ENCODE measurements around the gene PLPP6. TPM values are rescaled to one million over a fixed set of nuclear protein-coding genes. Genes with fewer than 3 reads are reported as not detected.
A peak's percentile ranks its signal among the peaks of the same experiment; 100 is the strongest.

PLPP6 gene
- total and polyA plus RNA-seq, 3 experiments from 2014 or later = 3.7 to 6.3 (median 5.5) TPM

DNA sequence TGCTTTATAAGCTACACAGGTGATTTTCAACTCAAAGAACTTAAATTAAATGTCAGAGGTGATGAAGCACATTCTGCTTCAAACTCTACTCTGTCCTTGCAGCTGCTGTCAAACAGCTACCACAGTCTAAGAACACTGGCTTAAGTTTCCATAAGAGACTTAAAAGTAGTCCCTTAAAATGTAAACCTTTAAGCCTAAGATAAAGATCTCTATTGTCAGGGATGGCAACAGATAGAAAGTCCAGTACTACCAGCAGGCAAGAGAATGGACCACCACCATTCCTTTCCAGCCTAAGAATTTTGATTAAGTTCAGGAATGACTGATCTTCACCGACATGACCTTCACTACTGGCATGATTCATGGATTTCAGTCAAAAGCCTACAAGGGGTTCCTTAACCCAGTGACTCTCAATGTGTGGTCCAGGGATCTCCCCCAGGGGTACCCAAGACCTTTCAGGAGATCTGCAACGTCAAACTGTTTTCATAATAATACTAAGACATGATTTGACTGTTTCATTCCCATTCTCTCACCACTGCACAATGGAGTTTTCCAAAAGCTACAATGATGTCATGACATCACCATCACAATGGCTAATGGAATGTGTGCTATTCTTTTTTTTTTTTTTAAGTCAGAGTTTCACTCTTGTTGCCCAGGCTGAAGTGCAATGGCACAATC, 41.1 kb upstream of the PLPP6 start:
- H3K27ac ChIP-seq (ENCODE audit: low read depth, low read length) = no peak overlapping the region

DNA sequence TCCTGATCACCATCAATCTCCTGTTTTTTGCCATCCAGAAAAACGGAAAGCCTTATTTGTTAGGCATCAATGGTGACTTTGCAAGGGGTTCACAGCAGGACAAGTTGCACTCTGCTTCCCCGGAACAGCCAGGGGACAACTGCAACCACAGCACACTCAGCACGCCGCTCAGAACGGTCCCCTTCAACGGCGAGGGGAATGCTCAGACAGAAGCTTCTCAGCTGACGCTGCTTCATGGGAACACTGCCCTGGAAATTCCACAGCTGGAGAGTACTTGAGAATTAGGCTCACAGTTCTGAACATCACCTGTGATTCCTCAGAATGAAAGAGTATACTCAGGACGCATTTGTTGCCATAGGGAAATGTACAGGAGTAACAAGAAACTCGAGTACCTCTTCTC, 40.1 kb upstream of the PLPP6 start:
- H3K27ac Mint-ChIP-seq = peak overlapping the region in 1 of 8 donors; percentile 9
- Histone ChIP-seq H3K36me3 (ENCODE audit: insufficient read depth, low read length) (no peaks in the 10 kb centered on the region), H3K4me1 (ENCODE audit: insufficient read depth, low read length) (peaks cover 13% of the 10 kb centered on the region), H3K27me3 (ENCODE audit: insufficient read depth, low read length, poor library complexity, severe bottlenecking) (peaks cover 5% of the 10 kb centered on the region), H3K27ac (ENCODE audit: low read depth, low read length) (no peak overlapping the region), H3K4me3 (ENCODE audit: low read length) (no peak overlapping the region), H3K9me3 (ENCODE audit: low read length) (no peaks in the 10 kb centered on the region)
- no peak overlapping the region for H3K4me3 Mint-ChIP-seq
- no peaks in the 10 kb centered on the region for H3K9me3 Mint-ChIP-seq
- H3K36me3 Mint-ChIP-seq = peaks cover 0 to 3% (median 0%) of the 10 kb centered on the region in 3 donors
- no peak for DNase-seq
- ChIA-PET POLR2A (no interaction called here), CTCF (interaction anchor here (1.4 kb wide), 1 partner anchor 21 kb away, joined by 3 read pairs; no protein-coding TSS in a partner anchor)
- no peaks in the 10 kb centered on the region for H3K27me3 Mint-ChIP-seq
- peaks cover 19 to 28% (median 27%) of the 10 kb centered on the region in 3 donors for H3K4me1 Mint-ChIP-seq

More for the DNA sequence above, 41.1 kb upstream of the PLPP6 start:
- POLR2A ChIA-PET = no interaction called here
- Mint-ChIP-seq H3K4me1 (peaks cover 19 to 28% (median 27%) of the 10 kb centered on the region in 3 donors), H3K9me3 (no peaks in the 10 kb centered on the region), H3K27me3 (no peaks in the 10 kb centered on the region), H3K4me3 (peak overlapping the region in 1 of 7 donors; percentile 60), H3K36me3 (peaks cover 0 to 3% (median 0%) of the 10 kb centered on the region in 3 donors), H3K27ac (peak overlapping the region in 1 of 8 donors; percentile 76)
- peaks cover 5% of the 10 kb centered on the region for H3K27me3 ChIP-seq (ENCODE audit: insufficient read depth, low read length, poor library complexity, severe bottlenecking)
- no peak for DNase-seq
- H3K4me1 ChIP-seq (ENCODE audit: insufficient read depth, low read length) = peaks cover 13% of the 10 kb centered on the region
- H3K9me3 ChIP-seq (ENCODE audit: low read length) = no peaks in the 10 kb centered on the region
- H3K36me3 ChIP-seq (ENCODE audit: insufficient read depth, low read length) = no peaks in the 10 kb centered on the region
- H3K4me3 ChIP-seq (ENCODE audit: low read length) = no peak overlapping the region
- CTCF ChIA-PET = no interaction called here

DNA sequence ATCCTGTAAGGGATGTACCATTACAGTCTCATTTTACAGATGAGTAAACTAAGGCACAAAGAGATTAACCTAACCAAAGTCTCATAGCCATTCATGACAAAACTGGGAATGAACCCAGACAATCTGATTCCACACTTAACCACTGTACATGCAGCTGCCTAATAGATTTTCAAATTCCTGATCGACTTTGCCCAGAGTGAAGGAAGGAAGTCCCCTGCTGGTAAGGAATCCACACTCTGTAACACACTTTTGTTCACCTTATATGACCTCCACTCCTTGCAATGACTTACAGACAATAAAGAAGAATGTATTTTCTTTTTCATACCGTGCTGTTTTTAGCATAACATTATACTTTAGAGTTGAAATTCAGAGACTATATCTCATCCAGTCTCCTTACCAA, 31.3 kb upstream of the PLPP6 start:
- Histone ChIP-seq H3K27ac (ENCODE audit: low read depth, low read length) (no peak overlapping the region), H3K36me3 (ENCODE audit: insufficient read depth, low read length) (no peaks in the 10 kb centered on the region), H3K4me1 (ENCODE audit: insufficient read depth, low read length) (no peaks in the 10 kb centered on the region), H3K4me3 (ENCODE audit: low read length) (no peak overlapping the region), H3K9me3 (ENCODE audit: low read length) (no peaks in the 10 kb centered on the region), H3K27me3 (ENCODE audit: insufficient read depth, low read length, poor library complexity, severe bottlenecking) (no peaks in the 10 kb centered on the region)
- Mint-ChIP-seq H3K27ac (peak overlapping the region in 1 of 8 donors; percentile 34), H3K27me3 (no peaks in the 10 kb centered on the region), H3K36me3 (peaks cover 0 to 6% (median 3%) of the 10 kb centered on the region in 3 donors), H3K9me3 (no peaks in the 10 kb centered on the region), H3K4me3 (no peak overlapping the region), H3K4me1 (peaks cover 4 to 7% (median 6%) of the 10 kb centered on the region in 3 donors)
- DNase-seq = no peak
- ChIA-PET CTCF (no interaction called here), POLR2A (no interaction called here)

DNA sequence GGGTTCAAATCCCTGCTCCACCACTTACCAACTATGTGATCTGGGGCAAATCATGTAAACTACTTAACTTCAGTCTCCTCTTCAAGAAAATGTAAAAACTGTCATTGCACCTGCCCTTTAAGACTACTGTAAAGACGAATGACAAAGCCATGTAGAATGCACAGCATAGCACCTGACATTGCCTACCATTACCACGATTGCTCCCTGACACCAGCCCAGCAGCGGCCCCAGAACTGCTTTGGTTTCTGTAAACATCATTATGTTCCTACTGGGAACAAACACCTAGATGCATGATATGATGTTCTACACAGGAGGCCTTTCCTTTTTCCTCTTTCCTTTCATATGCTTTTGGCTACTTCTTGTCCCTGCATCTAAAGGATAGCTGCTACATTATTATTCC, 23.1 kb upstream of the PLPP6 start:
- Mint-ChIP-seq H3K4me3 (no peak overlapping the region), H3K27ac (peak overlapping the region in 2 of 8 donors; percentile 5 to 47), H3K27me3 (peaks cover 1 to 3% of the 10 kb centered on the region in 2 donors), H3K4me1 (peaks cover 5 to 16% (median 8%) of the 10 kb centered on the region in 3 donors), H3K9me3 (no peaks in the 10 kb centered on the region), H3K36me3 (peaks cover 0 to 6% (median 5%) of the 10 kb centered on the region in 3 donors)
- no peaks in the 10 kb centered on the region for H3K4me1 ChIP-seq (ENCODE audit: insufficient read depth, low read length)
- H3K27ac ChIP-seq (ENCODE audit: low read depth, low read length) = no peak overlapping the region
- H3K27me3 ChIP-seq (ENCODE audit: insufficient read depth, low read length, poor library complexity, severe bottlenecking) = no peaks in the 10 kb centered on the region
- DNase-seq = no peak
- no peak overlapping the region for H3K4me3 ChIP-seq (ENCODE audit: low read length)
- no peaks in the 10 kb centered on the region for H3K9me3 ChIP-seq (ENCODE audit: low read length)
- POLR2A ChIA-PET = interaction anchor here (1.6 kb wide), 1 partner anchor 38 kb away, joined by 3 read pairs; no protein-coding TSS in a partner anchor
- CTCF ChIA-PET = interaction anchor here (1.0 to 2.7 kb wide), 6 partner anchors 17 to 306 kb away, joined by 3 to 24 read pairs (median 4); no protein-coding TSS in a partner anchor
- no peaks in the 10 kb centered on the region for H3K36me3 ChIP-seq (ENCODE audit: insufficient read depth, low read length)

DNA sequence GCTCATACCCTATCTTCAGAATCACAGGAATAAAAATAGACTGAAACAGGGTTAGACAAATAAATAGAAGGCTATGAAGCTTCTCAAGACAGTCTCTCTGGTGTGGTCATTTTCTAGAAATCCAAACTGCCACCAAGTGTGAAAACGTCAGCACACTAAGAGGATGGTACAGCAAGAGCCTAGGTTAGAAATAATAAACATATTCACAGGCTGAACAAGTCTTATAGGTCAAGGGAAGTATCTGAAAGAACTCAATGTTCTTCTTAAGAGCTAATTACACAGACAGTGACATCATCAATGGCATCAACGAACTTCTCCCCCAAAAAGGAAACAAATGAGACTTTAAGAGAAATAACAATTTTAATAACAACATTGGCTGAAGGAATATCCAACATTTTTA, 22.7 kb upstream of the PLPP6 start:
- POLR2A ChIA-PET = interaction anchor here (1.6 kb wide), 1 partner anchor 39 kb away, joined by 3 read pairs; no protein-coding TSS in a partner anchor
- peaks cover 1 to 3% of the 10 kb centered on the region in 2 donors for H3K27me3 Mint-ChIP-seq
- no peak overlapping the region for H3K4me3 Mint-ChIP-seq

DNA sequence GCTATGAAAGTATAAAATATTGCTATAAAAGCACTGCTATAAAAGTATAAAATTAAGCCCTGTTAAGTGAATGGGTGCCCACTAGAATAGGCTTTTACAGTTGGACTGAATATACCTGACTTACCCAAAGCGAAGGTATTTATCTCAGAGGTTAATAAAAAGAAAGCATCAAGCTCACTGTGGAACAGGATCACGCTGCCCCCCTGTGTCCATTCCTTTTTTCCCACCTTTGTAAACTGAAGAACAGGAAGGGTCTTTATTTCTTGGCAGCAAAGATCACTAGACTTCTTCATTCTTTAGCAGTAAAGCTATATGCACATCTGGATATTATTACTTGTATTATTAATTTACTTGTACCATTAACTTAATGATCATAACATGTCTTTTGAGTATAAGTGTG, 22.1 kb upstream of the PLPP6 start:
- peak; percentile 19 to 61 (median 49) for DNase-seq
- no peaks in the 10 kb centered on the region for H3K9me3 Mint-ChIP-seq
- peaks cover 1 to 3% of the 10 kb centered on the region in 2 donors for H3K27me3 Mint-ChIP-seq
- H3K36me3 Mint-ChIP-seq = peaks cover 0 to 4% (median under 1%) of the 10 kb centered on the region in 3 donors
- no peak overlapping the region for H3K27ac ChIP-seq (ENCODE audit: low read depth, low read length)
- no peak overlapping the region for H3K4me3 ChIP-seq (ENCODE audit: low read length)
- no peaks in the 10 kb centered on the region for H3K36me3 ChIP-seq (ENCODE audit: insufficient read depth, low read length)
- no peaks in the 10 kb centered on the region for H3K9me3 ChIP-seq (ENCODE audit: low read length)
- no peak overlapping the region for H3K4me3 Mint-ChIP-seq
- H3K4me1 Mint-ChIP-seq = peaks cover 5 to 16% (median 8%) of the 10 kb centered on the region in 3 donors
- CTCF ChIA-PET = interaction anchor here (0.6 to 2.7 kb wide), 16 partner anchors 11 to 324 kb away, joined by 3 to 24 read pairs (median 3); no protein-coding TSS in a partner anchor
- peak overlapping the region in 1 of 8 donors; percentile 43 for H3K27ac Mint-ChIP-seq
- no peaks in the 10 kb centered on the region for H3K27me3 ChIP-seq (ENCODE audit: insufficient read depth, low read length, poor library complexity, severe bottlenecking)
- POLR2A ChIA-PET = interaction anchor here (1.6 kb wide), 1 partner anchor 39 kb away, joined by 3 read pairs; no protein-coding TSS in a partner anchor
- no peaks in the 10 kb centered on the region for H3K4me1 ChIP-seq (ENCODE audit: insufficient read depth, low read length)

More for the DNA sequence above, 22.7 kb upstream of the PLPP6 start:
- Mint-ChIP-seq H3K4me1 (peaks cover 5 to 16% (median 8%) of the 10 kb centered on the region in 3 donors), H3K27ac (no peak overlapping the region), H3K9me3 (no peaks in the 10 kb centered on the region), H3K36me3 (peaks cover 0 to 6% (median 5%) of the 10 kb centered on the region in 3 donors)
- Histone ChIP-seq H3K4me3 (ENCODE audit: low read length) (no peak overlapping the region), H3K36me3 (ENCODE audit: insufficient read depth, low read length) (no peaks in the 10 kb centered on the region), H3K27me3 (ENCODE audit: insufficient read depth, low read length, poor library complexity, severe bottlenecking) (no peaks in the 10 kb centered on the region), H3K4me1 (ENCODE audit: insufficient read depth, low read length) (no peaks in the 10 kb centered on the region), H3K27ac (ENCODE audit: low read depth, low read length) (no peak overlapping the region), H3K9me3 (ENCODE audit: low read length) (no peaks in the 10 kb centered on the region)
- CTCF ChIA-PET = interaction anchor here (0.7 to 2.7 kb wide), 12 partner anchors 17 to 324 kb away, joined by 3 to 24 read pairs (median 4); no protein-coding TSS in a partner anchor
- no peak for DNase-seq

DNA sequence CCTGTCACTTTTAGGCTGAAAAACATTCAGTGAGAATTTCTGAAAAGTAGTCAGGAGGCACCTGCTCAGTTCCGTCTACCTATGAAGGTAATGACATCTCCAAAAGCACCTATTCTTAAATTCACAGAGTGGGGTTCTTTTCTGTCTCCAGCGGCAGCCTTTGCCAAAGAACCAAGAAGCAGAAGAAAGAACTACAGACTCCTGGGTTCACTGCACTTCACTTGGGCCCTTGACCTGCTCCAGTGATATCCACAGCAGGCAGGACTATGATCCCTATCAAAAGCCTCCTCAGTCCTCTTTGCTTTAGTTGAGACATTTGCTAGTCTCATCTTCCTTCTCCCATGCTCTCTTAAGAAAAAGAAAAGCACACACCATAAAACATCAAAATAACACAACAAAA, 19.7 kb upstream of the PLPP6 start:
- Histone ChIP-seq H3K4me1 (ENCODE audit: insufficient read depth, low read length) (no peaks in the 10 kb centered on the region), H3K27me3 (ENCODE audit: insufficient read depth, low read length, poor library complexity, severe bottlenecking) (no peaks in the 10 kb centered on the region), H3K36me3 (ENCODE audit: insufficient read depth, low read length) (no peaks in the 10 kb centered on the region), H3K4me3 (ENCODE audit: low read length) (no peak overlapping the region), H3K9me3 (ENCODE audit: low read length) (no peaks in the 10 kb centered on the region), H3K27ac (ENCODE audit: low read depth, low read length) (no peak overlapping the region)
- peaks cover 1 to 3% of the 10 kb centered on the region in 2 donors for H3K27me3 Mint-ChIP-seq
- no peak overlapping the region for H3K4me3 Mint-ChIP-seq
- ChIA-PET POLR2A (no interaction called here), CTCF (no interaction called here)
- peaks cover 5 to 16% (median 8%) of the 10 kb centered on the region in 3 donors for H3K4me1 Mint-ChIP-seq
- no peak for DNase-seq
- H3K27ac Mint-ChIP-seq = peak overlapping the region in 1 of 8 donors; percentile 2
- H3K36me3 Mint-ChIP-seq = no peaks in the 10 kb centered on the region
- no peaks in the 10 kb centered on the region for H3K9me3 Mint-ChIP-seq

DNA sequence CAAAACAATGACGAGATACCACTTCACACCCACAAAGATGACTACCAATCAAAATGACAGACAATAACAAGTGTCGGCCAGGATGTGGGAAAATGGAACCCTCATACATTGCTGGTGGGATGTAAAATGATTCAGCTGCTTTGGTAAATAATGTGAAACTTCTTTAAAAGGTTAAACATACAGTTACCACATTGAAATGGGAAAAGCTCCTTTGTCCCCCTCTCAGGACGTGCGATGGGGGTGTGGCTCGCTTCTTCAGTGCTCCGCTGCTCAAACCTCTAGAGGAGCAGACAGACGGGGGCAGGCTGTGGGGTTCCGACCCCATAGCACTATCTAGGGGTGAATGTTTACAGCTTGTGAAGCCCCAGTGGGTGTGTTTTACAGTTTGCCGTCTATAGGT, 8.0 kb upstream of the PLPP6 start:
- H3K27me3 ChIP-seq (ENCODE audit: insufficient read depth, low read length, poor library complexity, severe bottlenecking) = no peaks in the 10 kb centered on the region
- H3K4me1 Mint-ChIP-seq = peaks cover 8 to 25% (median 22%) of the 10 kb centered on the region in 3 donors
- H3K36me3 Mint-ChIP-seq = peaks cover 0 to 22% (median 0%) of the 10 kb centered on the region in 3 donors
- no peak overlapping the region for H3K4me3 ChIP-seq (ENCODE audit: low read length)
- H3K27ac Mint-ChIP-seq = peak overlapping the region in 6 of 8 donors; percentile 64 to 84 (median 77)
- POLR2A ChIA-PET = no interaction called here
- H3K4me1 ChIP-seq (ENCODE audit: insufficient read depth, low read length) = no peaks in the 10 kb centered on the region
- CTCF ChIA-PET = interaction anchor here (0.8 kb wide), 2 partner anchors 10 to 12 kb away, joined by 3 read pairs; partner anchors contain the start of gene SPATA6L
- peaks cover 5 to 11% of the 10 kb centered on the region in 2 donors for H3K27me3 Mint-ChIP-seq
- H3K9me3 Mint-ChIP-seq = no peaks in the 10 kb centered on the region
- peak in 2 of 5 donors; percentile 44 to 51 for DNase-seq
- H3K9me3 ChIP-seq (ENCODE audit: low read length) = no peaks in the 10 kb centered on the region
- H3K4me3 Mint-ChIP-seq = peak overlapping the region; percentile 27 to 84 (median 71)
- H3K36me3 ChIP-seq (ENCODE audit: insufficient read depth, low read length) = no peaks in the 10 kb centered on the region
- peak overlapping the region; percentile 0 for H3K27ac ChIP-seq (ENCODE audit: low read depth, low read length)
